C4-2B (cell line): ENCODE results near the gene SPNS3.

Experiments used
- CTCF ChIP-seq: fragments of 450-650 bp; conservative IDR thresholded peaks from 2 replicates; pipeline ENCODE4 v1.5.1; 2017; ENCODE audit warnings: mild to moderate bottlenecking
- ZFX ChIP-seq: fragments of 450-650 bp; IDR thresholded peaks from 2 replicates; pipeline ENCODE4 v1.6.1; 2017

- no peak for TF ChIP-seq CTCF
- no peak for TF ChIP-seq ZFX
Observed at GRCh38 chr17:4530799-4531730, 97.3 kb downstream of the SPNS3 start.
